GOT3 (cell line): ENCODE measurements around the gene RNF32.

ENCODE experiments used
- DNase-seq: peaks from one replicate; lab custom pipeline; 2025; ENCODE audit warnings: mixed read lengths; lab: John Stamatoyannopoulos, UW

The RNF32 gene

DNA sequence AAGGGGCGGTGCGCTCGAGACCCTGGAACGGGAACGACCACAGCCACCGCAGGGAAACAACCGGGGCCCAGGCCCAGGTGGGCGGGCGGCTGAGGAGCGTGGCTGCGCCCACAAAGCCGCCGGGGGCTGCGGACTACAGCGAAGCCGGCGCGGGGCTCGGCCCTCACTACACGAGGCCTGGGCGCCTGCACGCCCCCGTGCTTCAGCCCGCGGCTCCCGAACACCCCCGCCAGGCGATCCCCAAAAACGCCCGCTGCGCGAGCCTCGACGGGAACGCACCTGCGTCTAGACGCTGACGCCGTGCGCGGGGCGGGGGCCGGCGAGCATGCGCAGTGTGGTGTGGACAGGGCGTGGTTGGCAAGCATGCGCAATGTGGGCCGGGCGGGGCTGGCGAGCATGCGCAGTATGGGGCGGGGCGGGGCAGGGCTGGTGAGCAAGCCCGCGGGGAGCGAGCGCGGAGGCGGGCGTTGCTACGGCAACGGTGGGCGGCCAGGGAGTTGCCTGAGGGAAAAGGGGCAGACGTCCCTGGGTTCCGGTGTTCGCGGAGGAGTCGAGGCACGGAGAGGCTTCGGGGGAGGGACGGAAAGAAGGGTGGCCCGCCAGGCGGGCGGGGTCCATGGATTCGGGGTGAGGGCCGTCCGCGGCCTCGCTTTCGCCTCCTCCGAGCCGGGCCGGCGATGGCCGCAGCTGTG is at the start of gene RNF32:
TSS of gene RNF32 (plus strand) at position 518 of the 692 bp plus-strand sequence. CDS start 3,104 bp downstream, outside the sequence.
- peak; percentile 86 for DNase-seq

DNA sequence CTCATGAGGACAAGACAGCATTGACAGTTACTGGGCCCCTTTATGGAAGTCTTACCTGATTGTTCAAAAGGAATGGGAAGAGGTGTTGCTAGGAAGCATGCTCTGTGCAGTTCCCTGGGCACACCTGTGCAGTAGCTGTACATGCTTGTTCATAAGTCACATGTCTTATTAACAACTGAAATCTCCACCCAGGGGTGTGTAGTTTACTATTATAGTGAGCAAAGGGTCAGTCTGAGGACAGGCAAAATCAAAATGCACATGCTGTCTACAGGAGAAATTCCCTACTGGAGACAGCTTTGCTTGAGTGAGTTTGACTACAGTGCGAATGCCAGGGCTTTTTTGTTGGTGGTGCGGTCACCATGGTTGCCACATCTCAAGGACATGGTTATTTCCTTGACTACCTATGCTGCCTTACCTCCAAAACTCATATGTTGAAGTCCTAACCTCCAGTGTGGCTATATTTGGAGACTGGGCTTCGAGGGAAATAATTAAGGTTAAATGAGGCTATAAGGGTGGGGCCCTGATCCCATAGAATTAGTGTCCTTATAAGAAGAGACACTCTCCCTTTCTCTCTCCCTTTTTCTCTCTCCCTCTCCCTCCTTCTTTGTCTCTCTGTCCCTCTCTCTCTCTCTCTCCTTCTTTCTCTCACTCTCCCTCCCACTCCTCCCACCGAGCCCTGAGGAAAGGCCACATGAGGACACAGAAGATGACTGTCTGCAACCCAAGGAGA is 48.3 kb upstream of the RNF32 start:
- DNase-seq = no peak

DNA sequence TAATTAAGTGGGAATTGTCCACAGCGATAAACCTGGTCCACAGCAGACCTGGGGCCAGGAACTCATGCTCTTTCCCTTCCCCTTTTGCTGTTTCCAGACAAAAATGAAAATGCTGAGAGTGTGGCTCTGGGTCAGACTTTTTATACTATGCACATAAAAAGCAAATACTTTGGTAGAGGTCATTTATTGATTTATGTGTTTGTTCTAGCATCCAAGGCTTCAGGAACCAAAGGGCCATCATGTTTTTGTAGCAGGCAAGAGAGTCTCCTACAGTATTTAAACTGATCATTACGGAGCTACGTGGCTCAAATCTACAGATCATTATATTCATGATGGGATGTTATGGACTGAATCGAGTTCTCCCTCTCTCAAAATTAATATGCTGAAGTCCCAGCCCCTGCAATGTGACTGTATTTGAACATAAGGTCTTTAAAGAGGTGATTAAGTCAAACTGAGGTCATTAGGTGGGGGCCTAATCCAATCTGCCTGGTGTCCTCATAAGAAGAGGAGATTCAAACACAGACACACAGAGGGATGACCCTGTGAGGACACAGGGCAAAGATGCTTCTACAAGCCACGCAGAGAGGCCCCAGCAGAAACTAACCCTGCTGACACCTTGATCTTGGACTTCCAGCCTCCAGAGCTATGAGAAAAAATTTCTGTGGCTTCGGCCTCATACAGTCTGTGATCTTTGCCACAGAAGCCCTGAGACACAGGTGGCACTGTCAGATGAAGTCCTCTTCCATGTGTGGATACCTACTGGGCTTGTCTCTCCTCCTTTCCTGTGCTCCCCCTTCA is 46.1 kb upstream of the RNF32 start:
- no peak for DNase-seq

DNA sequence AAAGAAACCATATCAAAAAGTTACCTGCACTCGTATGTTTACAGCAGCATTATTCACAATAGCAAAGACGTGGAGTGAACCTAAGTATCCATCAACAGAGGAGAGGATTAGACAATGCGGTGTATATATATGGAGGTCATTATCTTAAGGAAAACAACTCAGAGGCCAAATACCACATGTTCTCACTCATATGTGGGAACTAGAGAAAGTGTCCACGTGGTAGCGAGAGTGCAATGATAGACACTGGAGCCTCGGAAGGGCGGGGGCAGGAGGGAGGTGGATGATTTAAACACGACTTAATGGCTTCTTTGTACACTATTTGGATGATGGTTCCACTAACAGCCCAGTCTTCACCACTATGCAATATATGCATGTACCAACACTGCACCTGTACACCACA is 40.1 kb upstream of the RNF32 start:
- DNase-seq = no peak

DNA sequence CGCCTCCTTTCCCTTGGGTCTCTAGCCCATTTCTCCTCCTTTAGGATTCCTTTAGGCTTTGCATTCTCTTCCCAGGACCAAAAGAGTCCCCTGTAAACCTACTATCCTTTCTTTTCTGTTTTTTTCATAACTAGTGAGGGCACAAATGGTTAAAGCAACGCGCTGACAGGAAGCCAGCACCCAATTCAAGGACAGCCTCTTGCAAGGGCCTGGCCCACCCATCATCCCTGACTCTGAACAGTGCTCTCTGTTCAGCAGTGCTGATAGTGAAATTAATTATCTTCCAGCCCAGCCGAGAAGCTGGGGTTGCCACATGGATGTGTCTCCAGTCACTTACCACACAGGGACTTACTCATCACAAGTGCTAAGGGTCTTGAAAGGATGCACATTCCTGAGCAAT is 38.3 kb upstream of the RNF32 start:
- DNase-seq = no peak

DNA sequence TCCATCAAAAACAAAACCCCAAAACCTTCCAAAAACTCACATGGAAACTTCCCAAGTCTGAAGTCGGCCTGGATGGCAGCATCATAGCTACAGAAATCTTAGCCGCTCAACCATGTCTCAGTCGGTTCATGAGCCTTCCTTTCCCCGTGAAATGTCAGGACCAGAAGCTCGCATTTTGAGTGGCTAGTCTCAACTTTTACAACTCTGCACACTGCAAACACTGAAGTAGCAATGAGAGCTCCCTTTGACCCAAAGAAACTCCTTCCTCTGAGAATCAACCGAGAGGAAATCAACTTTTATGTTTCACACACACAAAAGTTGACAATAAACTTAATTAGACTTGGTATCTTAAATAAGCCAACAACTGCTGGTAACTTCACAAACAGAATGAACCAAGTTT is 37.6 kb upstream of the RNF32 start:
- DNase-seq = no peak

DNA sequence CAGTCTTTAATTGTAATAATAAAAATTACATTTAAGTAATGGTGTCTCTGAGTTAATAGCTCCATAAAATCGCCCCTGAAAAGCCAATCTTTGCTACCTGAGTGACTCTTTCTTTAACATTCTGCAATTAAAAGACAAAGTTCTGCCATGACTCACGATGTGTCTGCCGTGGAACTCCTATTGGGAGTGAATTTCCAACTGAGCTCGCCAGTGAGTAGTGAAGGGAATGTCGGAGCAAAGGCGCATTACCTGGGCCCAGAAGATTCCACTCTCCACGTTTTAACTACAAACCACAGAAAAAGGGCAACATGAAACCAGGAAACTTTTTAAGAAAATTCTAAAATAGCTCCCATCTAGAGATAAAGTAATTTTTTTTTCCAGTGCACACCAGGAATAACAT is 36.9 kb upstream of the RNF32 start:
- DNase-seq = no peak

DNA sequence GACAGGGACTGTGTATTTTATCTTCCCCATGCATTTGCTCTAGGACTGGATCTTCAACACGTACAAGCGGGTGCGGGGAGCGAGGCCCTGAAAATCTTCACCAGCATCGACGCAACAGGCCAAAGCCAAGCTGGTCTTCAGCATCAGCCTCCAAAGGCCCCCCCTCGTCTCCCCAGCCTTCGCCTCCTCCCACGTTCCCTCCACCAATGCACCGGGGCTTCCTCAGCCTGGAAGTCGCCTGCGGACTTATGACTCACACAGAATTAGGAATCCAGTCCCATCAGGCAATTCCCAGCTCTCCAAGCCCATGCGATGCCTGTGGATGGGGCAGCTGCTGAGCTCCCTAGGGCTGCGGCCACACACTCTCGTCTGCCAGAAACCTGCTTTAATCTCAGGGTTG is 36.3 kb upstream of the RNF32 start:
- no peak for DNase-seq

DNA sequence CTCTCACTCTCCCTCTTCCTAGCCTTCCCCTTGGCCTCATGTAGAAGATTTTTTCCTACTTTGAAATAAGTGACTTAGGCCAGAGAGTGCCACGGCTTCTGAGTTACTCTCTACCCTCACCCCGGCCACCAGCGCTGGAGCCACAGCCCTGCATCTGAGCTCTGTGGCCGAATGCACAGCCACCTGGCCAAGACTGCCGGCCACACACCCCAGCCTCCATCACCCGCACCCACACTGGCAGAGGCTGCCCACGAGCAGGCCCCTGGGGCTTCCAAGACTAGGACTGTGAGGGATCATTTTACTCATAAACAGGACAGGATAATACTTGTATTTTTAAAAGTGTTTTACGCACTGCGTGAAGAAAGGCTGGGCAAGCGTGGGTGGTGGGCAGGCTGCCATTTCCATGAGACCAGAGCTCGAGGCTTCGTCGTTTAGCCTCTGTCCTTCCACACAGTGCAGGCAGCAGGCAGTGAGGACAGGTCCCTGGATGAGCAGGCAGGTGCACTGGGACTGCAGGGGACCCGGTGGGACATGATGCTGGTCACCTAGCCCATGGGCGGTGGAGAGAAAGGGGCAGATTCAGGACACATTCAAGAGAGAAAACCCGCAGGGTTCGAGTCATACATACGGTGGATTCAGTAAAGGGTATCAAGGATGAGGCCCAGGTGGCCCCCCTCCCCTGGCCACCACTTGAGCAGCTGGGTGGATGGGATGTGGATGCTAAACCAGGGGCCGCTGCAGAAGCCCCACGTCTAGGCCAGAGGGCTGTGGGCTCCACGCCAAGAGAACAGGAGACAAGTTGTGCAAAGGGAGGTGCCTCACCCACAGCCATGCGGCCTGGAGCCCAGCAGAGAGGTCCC is 35.5 kb upstream of the RNF32 start:
- no peak for DNase-seq

DNA sequence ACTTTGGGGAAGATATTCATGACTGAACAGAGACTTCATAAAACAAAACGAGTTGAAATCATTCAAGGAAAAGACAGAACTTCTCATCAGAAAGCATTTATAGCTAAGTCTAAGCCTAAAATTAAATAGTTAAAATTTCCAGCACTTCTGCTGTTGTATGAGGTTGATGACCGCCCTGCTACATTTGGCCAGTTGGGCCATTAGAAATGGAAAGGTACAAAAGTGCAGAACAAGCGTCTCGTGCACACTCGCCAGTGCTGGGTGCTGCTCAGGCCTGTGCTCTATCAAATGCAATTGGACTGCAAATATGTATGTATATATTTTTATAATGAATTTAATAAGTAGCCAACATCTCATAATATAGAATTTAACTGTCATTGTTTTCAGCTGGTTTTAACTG is 34.4 kb upstream of the RNF32 start:
- no peak for DNase-seq

DNA sequence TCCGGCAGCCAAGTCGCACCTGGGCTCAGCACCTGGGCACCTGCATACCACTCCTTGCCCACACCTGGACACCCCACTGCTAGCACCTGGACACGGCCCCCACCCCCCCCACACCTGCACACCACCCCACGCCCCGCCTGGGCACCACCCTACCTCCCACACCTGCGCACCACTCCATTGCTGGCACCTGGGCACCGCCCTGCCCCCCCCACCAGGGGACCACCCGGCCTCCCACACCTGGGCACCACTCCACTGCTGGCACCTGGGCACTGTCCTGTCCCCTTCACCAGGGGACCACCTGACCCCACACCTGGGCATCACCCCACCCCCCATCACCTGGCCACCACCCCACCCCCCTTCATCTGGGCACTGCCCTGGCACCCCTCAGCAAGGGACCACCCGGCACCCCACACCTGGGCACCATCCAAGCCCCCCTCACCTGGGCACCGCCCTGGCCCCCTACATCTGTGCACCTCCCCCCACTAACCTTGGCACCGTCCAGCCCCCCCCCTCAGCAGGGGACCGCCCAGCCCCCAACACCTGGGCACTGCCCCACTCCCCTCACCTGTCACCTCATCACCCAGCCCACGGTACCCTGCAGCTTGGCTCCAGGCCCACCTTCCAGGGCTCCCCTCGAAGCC is 33.8 kb upstream of the RNF32 start:
- DNase-seq = no peak

DNA sequence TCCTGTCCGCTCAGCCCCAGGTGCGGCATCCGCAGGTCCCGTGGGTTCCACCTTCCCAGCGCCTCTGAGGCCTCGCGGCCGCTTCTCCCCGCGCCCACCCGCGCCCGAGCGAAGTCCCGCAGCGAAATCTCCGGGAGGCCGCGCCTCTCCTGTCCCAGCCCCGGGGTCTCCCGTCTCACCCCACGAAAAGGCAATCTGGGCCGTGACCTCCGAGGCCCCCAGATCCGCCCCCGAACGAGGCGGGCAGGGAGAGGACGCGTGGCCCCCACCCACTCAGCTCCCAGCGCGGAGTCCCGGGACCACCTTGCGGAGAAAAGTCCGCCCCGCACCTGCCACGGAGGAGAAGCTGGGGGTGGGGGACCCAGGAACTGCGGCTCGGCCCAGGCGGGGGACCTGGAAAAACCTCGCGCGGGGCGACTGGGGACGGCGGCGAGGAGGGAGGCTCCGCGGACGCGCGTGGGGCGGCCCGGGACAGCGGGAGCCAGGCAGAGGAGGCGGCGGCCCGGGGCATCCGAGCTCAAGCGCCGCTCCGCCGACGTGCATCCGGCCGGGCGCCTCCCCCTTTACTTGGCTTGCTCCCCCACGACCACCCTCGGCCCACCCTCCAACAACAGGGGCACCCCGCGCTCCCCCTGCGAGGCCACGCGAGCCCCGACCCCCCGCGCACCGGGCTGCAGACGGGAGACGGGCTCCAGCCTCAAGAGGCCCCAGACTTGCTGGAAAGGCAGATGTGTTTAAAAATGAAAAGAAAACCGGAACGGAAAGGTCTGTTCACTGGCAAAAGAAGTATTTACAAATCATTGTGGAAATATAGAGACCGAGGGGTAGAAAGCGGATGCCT is 33.0 kb upstream of the RNF32 start:
- no peak for DNase-seq

DNA sequence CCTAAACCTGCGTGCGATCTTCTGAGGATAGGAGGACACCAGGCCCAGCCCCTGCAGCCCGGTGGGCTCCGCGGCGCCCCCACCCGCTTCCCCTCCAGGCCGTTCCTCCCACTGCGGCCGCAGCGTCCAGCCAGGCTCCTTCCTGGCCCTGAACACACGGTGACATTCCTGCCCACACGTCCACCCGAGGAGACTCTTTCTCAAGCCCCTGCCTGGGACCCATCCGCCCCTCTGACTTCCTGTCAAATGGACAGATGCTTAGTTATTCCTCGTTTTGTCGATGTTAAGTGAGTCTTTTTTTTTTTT is 32.4 kb upstream of the RNF32 start:
- DNase-seq = no peak

DNA sequence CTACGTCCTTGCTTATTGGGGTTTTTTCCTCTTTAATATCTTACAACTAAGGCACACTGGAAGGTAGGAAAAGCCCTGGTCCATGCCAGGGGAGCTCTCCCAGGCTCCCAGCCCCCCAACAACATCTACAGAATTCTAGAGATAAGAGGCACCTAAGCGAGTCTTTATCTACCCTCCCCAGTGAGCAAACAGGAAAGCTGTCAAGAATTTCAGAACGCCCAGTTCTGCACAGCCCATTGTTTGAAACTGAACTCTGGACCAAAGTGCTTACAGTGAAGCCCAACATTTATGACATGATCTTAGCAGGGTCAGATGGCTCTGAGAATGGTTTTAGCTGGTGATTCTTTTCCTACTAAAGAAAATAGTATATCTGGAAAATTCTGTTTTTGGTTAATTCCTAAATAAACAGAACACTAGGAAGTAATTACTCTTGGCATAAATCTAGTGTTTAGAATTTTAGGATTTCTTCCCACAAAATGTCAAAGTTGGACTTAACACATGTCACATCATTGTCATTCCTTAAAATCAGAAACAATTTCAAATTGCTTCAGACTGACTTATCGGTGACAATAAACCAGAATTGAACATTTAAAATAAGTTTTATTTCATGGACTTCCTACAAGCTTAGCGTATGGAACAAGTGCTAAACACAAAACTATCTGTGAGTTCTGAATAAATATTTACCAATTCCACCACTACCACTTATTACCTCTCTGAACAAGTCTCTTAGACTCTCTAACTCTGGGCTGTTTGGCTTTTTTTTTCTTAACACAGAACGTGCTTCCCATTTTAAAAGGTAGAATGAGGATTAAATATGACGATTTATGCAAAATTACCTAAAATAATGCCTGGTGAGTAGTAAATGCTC is 31.3 kb upstream of the RNF32 start:
- no peak for DNase-seq

DNA sequence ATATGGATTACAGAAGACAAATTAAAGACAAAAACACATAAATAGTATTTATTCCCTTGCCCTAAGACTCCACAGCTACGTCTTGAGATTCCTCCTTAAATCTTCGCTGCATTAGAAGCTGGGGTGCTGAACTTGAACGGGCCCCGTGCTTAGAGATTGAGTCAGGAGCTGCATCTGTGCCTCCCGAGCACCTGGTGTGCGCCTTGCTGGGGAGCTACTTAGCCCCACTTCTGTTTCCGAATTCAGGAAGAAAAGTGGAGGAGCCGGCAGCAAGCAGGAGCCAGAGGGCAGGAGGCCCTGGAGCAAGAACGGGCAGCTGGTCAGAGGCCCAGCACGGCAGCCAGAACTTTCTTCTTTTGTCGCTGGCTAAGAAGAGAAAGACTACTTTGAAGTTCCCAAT is 30.4 kb upstream of the RNF32 start:
- DNase-seq = no peak

DNA sequence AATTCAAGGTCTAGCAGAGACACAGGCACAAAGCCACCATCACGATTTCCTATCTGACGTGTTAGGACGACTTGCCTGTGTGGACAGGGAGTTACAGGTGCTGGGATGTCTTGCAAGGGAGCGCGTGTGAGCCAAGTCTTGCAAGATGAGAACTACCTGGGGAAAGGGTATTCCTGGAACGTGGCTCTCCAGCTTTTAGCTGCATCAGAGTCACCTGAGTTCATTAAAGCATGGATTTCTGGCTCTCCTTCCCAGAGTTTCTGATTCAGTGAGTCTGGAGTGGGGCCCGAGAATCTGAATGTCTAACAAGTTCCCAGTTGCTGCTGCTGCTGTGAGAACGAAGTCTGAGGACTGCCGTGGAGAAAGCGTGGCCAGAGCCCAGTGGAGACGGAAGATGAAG is 30.0 kb upstream of the RNF32 start:
- no peak for DNase-seq

DNA sequence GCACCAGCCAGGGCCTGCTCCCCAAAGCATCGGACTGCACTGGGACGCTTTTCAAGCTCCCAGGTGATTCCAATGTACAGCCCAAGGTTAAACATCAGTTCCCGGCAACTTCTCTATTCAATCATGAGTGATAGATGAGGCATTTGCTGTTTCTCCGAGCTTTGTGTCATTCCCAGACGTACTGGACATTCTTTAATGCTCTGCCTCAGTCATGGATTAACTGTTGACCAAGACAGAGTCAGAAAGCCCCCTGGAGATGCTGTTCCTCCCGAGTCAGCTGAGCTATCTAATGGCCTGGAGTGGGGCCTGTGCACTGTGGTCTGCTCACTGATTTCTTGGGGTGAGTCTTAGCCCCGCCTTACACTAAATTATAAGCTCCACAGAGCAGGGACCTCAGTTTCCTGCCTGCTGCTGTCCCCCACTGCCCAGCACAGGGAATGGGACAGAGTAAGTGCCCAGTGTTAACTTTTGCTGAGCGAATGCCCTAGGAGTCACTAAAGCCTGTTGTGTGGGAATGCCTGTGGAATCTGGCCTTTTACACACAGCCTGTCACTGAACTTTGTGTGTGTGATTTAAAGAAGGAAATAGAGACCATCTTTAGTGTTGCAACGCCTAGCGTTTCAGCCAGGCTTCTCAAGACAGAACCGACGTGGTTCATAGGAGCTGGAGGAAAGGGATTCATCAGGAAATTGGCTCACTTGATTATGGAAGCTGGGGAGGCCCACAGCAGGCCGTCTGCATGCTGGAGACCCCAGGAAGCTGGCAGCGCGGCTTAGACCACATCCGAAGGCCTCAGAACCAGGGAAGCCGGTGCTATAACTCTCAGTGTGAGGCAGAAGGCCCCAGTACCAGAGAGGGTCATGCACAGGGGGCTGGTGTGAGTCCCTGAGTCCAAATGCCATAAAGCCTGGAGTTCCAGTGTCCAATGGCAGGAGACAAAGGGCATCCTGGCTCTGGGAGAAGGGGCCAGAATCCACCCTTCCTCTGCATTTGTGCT is 29.3 kb upstream of the RNF32 start:
- no peak for DNase-seq

DNA sequence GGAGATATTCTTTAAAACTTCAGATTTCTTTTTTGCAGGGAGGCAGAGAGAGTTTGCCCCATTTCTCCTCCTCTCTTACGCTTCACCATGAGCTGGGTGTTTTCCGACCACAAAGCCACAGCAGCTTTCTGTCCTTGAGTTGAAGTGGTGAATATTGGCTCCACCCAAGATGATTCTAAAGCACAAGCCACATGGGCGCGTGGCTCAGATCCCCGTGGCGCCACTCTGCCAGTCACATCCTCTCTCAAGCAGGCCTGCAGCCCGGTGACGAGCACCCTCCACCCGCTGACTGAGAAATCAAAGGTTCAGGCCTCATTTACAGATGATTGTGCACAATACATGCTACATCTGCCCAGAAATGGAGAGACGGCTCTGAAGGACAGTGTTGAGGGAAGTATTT is 27.6 kb upstream of the RNF32 start:
- no peak for DNase-seq
